ENCODE measurements around the gene POU6F2. TPM values are rescaled to one million over a fixed set of nuclear protein-coding genes. Genes with fewer than 3 reads are reported as not detected.

POU6F2 gene
- total RNA-seq, 4 donors from 2014 or later: not detected

DNA sequence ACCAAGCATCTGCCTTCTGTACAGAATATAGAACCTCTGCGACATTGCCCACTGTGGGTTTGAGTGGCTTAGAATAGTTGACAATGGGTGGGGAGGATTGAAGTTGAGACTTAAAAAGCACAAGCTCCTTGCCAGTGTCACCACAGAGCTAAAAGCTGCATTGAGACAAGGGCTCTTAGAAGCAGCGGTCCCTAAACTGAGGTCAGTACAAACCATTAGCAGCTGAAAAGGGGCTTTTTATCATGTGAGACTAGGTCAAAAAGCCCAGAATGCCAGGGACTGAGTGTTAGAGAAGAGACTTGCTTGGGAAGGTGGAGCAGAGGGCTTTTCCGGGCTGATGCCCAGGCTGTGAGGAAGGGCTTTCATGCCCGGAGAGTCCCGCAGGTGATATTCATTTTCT lies 91.3 kb downstream of the POU6F2 start:
- H3K36me3 ChIP-seq: no peaks in the 10 kb centered on the region
- no peak overlapping the region for H3K4me3 ChIP-seq
- H3K27me3 ChIP-seq: no peaks in the 10 kb centered on the region
- no peaks in the 10 kb centered on the region for H3K9me3 ChIP-seq
- no peaks in the 10 kb centered on the region for H3K4me1 ChIP-seq
- TF ChIP-seq POLR2AphosphoS5 (IDR thresholded peaks at IDR 0.05) (no peak), POLR2A (IDR thresholded peaks at IDR 0.05; ENCODE audit: low read depth) (no peak), CTCF (IDR thresholded peaks at IDR 0.05) (no peak), EP300 (IDR thresholded peaks at IDR 0.05) (no peak)
- 75% methylated on average over 5 of the region's 5 CpGs for WGBS
- DNase-seq (ENCODE audit: extremely low spot score): no peak
- H3K27ac ChIP-seq (replicated peaks in 1 of 4): no peak overlapping the region
- intact Hi-C loops (cut with DNase I): no loop called here

- no peak overlapping the region for H3K27ac ChIP-seq (replicated peaks in 1 of 4)
- no peaks in the 10 kb centered on the region for H3K9me3 ChIP-seq
- DNase-seq (ENCODE audit: extremely low spot score): no peak
- H3K4me3 ChIP-seq: no peak overlapping the region
- intact Hi-C loops (cut with DNase I): no loop called here
- 70% methylated on average over 11 of the region's 11 CpGs for WGBS
- H3K4me1 ChIP-seq: no peaks in the 10 kb centered on the region
- no peaks in the 10 kb centered on the region for H3K27me3 ChIP-seq
- no peak for TF ChIP-seq POLR2A (IDR thresholded peaks at IDR 0.05; ENCODE audit: low read depth)
- TF ChIP-seq CTCF (IDR thresholded peaks at IDR 0.05): no peak
- H3K36me3 ChIP-seq: no peaks in the 10 kb centered on the region
Observed at GRCh38 chr7:39069896-39070881, 92.5 kb downstream of the POU6F2 start.

- no peaks in the 10 kb centered on the region for H3K9me3 ChIP-seq
- no peaks in the 10 kb centered on the region for H3K27me3 ChIP-seq
- H3K4me3 ChIP-seq: no peak overlapping the region
- WGBS: 91% methylated on average over 5 of the region's 5 CpGs
- H3K27ac ChIP-seq (replicated peaks in 1 of 4): no peak overlapping the region
- no peak for TF ChIP-seq EP300 (IDR thresholded peaks at IDR 0.05)
- no peak for TF ChIP-seq CTCF (IDR thresholded peaks at IDR 0.05)
- TF ChIP-seq POLR2AphosphoS5 (IDR thresholded peaks at IDR 0.05): no peak
- TF ChIP-seq POLR2A (IDR thresholded peaks at IDR 0.05; ENCODE audit: low read depth): no peak
- intact Hi-C loops (cut with DNase I): no loop called here
- H3K36me3 ChIP-seq: no peaks in the 10 kb centered on the region
- H3K4me1 ChIP-seq: no peaks in the 10 kb centered on the region
- DNase-seq (ENCODE audit: extremely low spot score): no peak
Observed at GRCh38 chr7:39071116-39071515, 93.4 kb downstream of the POU6F2 start.

DNA sequence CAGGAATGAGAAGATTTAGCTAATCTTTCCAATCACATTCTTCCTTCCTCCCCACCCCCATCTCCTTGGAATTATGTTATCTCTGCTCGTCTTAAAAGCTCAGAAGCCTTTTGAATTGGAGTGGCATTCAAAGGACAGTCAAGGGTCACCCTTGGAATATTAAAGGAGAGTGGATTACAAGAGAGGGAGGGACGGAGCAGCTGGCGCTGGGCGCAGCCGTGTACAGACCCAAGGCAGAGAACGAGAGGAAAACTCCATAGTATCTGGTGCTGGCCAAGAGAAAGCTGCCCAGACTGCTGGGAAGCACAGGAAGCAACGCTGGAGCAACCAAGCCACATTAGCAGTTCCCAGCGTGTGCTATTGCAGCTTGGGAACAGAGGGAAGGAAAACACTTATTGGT lies 95.7 kb downstream of the POU6F2 start:
- intact Hi-C loops (cut with DNase I): no loop called here
- Histone ChIP-seq H3K4me3 (no peak overlapping the region), H3K36me3 (no peaks in the 10 kb centered on the region), H3K9me3 (no peaks in the 10 kb centered on the region), H3K27me3 (no peaks in the 10 kb centered on the region), H3K4me1 (no peaks in the 10 kb centered on the region), H3K27ac (replicated peaks in 1 of 4) (no peak overlapping the region)
- TF ChIP-seq POLR2A (IDR thresholded peaks at IDR 0.05; ENCODE audit: low read depth) (no peak), EP300 (IDR thresholded peaks at IDR 0.05) (no peak), POLR2AphosphoS5 (IDR thresholded peaks at IDR 0.05) (no peak), CTCF (IDR thresholded peaks at IDR 0.05) (no peak)
- no peak for DNase-seq (ENCODE audit: extremely low spot score)
- WGBS: 31% methylated on average over 8 of the region's 8 CpGs
